HepG2 (cell line): Measurements from ENCODE around the gene VPS50. TPM values are rescaled to one million over a fixed set of nuclear protein-coding genes. Genes with fewer than 3 reads are reported as not detected.

Experiments used
- AKAP8 ChIP-seq: sonication (generic); formaldehyde crosslinking; IDR thresholded peaks from 2 replicates; pipeline ENCODE4 v1.5.1; 2020; ENCODE audit warnings: mild to moderate bottlenecking, missing genetic modification reagents
- CCAR2 ChIP-seq: fragments of 200-400 bp; formaldehyde crosslinking; optimal IDR thresholded peaks from 2 replicates; pipeline ENCODE3; 2018; ENCODE audit warnings: low read depth, mild to moderate bottlenecking, low read length, moderate library complexity
- DMAP1 ChIP-seq: IDR thresholded peaks from 2 replicates; pipeline ENCODE4 v1.6.1; 2016
- DNMT1 ChIP-seq: sonication (generic); formaldehyde crosslinking; IDR thresholded peaks from 2 replicates; pipeline ENCODE4 v1.5.1; 2020; ENCODE audit warnings: mild to moderate bottlenecking, missing genetic modification reagents
- ELF4 ChIP-seq: sonication (generic); formaldehyde crosslinking; IDR thresholded peaks from 2 replicates; pipeline ENCODE4 v1.5.0; 2020; ENCODE audit warnings: missing genetic modification reagents, mild to moderate bottlenecking, moderate library complexity, borderline replicate concordance
- GATA4 ChIP-seq: sonication (generic); IDR thresholded peaks from 2 replicates; pipeline ENCODE4 v1.6.1; 2016; ENCODE audit warnings: antibody characterized with exemption, low read depth, borderline replicate concordance
- HNRNPLL ChIP-seq: fragments of 200-400 bp; formaldehyde crosslinking; IDR thresholded peaks from 2 replicates; pipeline ENCODE4 v1.6.1; 2017; ENCODE audit warnings: mild to moderate bottlenecking, low read depth, low read length; ENCODE audit not compliant: poor library complexity, severe bottlenecking
- HOXA7 ChIP-seq: sonication (generic); formaldehyde crosslinking; IDR thresholded peaks from 2 replicates; pipeline ENCODE4 v1.8.1; 2022; ENCODE audit warnings: mild to moderate bottlenecking, missing genetic modification reagents, moderate library complexity
- MBD4 ChIP-seq: IDR thresholded peaks from 2 replicates; pipeline ENCODE4 v1.6.1; 2012; ENCODE audit warnings: low read length, inconsistent platforms, borderline replicate concordance
- NFE2 ChIP-seq: sonication (generic); formaldehyde crosslinking; IDR thresholded peaks from 2 replicates; pipeline ENCODE4 v1.4.0; 2020; ENCODE audit warnings: missing genetic modification reagents
- NFRKB ChIP-seq: fragments of 450-650 bp; IDR thresholded peaks from 2 replicates; pipeline ENCODE4 v1.6.1; 2017
- NR3C1 ChIP-seq: sonication (generic); formaldehyde crosslinking; IDR thresholded peaks from 2 replicates; pipeline ENCODE4 v1.4.0; 2020; ENCODE audit warnings: missing genetic modification reagents
- RAD51 ChIP-seq: fragments of 450-650 bp; IDR thresholded peaks from 2 replicates; pipeline ENCODE4 v1.6.1; 2016; ENCODE audit warnings: borderline replicate concordance
- TEAD3 ChIP-seq: optimal IDR thresholded peaks from 2 replicates; pipeline ENCODE3; 2016; ENCODE audit warnings: borderline replicate concordance
- ZIK1 ChIP-seq: sonication (generic); formaldehyde crosslinking; IDR thresholded peaks from 2 replicates; pipeline ENCODE4 v1.5.0; 2020; ENCODE audit warnings: mild to moderate bottlenecking, low read depth, missing genetic modification reagents, borderline replicate concordance
- ZNF782 ChIP-seq: sonication (generic); formaldehyde crosslinking; IDR thresholded peaks from 2 replicates; pipeline ENCODE4 v1.4.0; 2020; ENCODE audit warnings: missing genetic modification reagents, mild to moderate bottlenecking, borderline replicate concordance
- ZSCAN9 ChIP-seq: IDR thresholded peaks from 2 replicates; pipeline ENCODE4 v1.6.1; 2016; ENCODE audit warnings: borderline replicate concordance
- polyA plus RNA-seq, 8 experiments: library from polyadenylated mRNA; depleted of rRNA in 3 of 8; stranded (reverse) in 7 of 8; unstranded in 1 of 8; fragments of >200 nt; fragmentation: Illumina TruSeq in 4 of 8; extraction: Trizol in 4 of 8; gene quantifications; 2 replicates each; pipeline versions ENCODE4 v1.2.1 to v1.2.3, GENCODE V29; 2011 to 2016; ENCODE audit warnings: low read depth in 4 of 8, missing spikeins in 1 of 8, mixed read lengths in 1 of 8; ENCODE audit not compliant: insufficient read depth in 1 of 8
- total RNA-seq, 5 experiments: library from RNA; depleted of rRNA; stranded (reverse); fragments of >200 nt; fragmentation: Illumina TruSeq; extraction: Trizol; gene quantifications; 2 replicates each; pipeline ENCODE4 v1.2.3, GENCODE V29; 2016; ENCODE audit warnings: low read depth in 1 of 5
- TF ChIP-seq, protein P1 (sequence below): fragments of 450-650 bp; IDR thresholded peaks from 2 replicates; pipeline ENCODE4 v1.6.1; 2017
- TF ChIP-seq, protein P2 (sequence below): sonication (generic); formaldehyde crosslinking; IDR thresholded peaks from 2 replicates; pipeline ENCODE4 v1.4.0; 2020; ENCODE audit warnings: missing genetic modification reagents
- TF ChIP-seq, protein P3 (sequence below), 2 experiments: fragments of 450-650 bp in 1 of 2; sonication (generic) in 1 of 2; formaldehyde crosslinking; IDR thresholded peaks; 2 replicates each; pipeline versions ENCODE4 v1.5.0 to v1.8.0; 2020 to 2022; ENCODE audit warnings: mild to moderate bottlenecking in 1 of 2, missing genetic modification reagents in 1 of 2
- TF ChIP-seq, protein P4 (sequence below): sonication (generic); formaldehyde crosslinking; IDR thresholded peaks from 2 replicates; pipeline ENCODE4 v1.8.0; 2022; ENCODE audit warnings: missing genetic modification reagents, mild to moderate bottlenecking, inconsistent platforms, borderline replicate concordance
- TF ChIP-seq, protein P5 (sequence below): sonication (generic); formaldehyde crosslinking; IDR thresholded peaks from 2 replicates; pipeline ENCODE4 v1.4.0; 2020; ENCODE audit warnings: mild to moderate bottlenecking, missing genetic modification reagents

The VPS50 gene
- total and polyA plus RNA-seq, 2 of the 13 experiments (the other 11 are each of a cell fraction or from before 2014, with no cell fraction given), result 10.3 to 20.4 TPM

DNA sequence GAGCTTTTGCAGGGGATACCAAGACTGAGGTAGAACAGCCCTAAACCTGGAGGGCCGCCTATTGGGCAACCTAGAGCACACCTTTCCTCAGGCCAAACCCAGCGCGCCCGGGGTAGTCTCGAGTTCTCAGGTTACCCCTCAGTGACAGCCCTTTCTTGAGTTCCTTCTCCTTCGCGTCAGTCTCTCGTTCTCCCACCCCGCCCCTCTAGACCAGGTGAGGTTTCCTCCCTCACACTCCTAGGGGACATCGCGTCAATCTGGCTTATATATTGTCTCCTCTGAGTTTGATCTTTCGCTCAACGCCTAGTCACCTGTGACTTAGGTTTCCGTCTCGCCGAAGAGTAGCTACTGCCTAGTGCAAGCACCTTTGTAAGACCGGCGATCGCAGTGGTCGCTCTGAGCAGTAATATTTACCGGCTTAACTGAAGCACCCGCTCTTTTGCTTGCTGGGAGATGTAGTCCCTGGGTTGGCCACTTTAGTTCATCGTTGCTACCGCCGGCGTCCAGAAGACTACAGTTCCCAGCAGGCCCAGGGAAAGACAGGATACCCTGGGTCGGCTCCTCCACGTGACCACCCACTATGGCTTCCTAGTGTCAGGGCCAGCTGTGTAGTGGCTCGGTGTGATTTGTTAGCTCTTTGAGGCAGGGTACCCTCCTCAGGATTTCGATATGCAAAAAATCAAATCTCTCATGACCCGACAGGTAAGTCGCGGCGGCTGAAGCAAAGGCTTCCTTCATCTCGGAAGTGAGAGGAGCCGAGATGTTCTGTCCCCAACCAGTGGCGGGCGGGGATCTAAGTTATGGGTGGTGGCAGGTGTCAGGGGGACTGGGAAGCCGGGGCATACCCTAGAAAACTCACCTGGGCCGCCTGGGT is at the start of gene VPS50 (continued):
- no peak for TF ChIP-seq NFE2
- TF ChIP-seq, protein P1, sequence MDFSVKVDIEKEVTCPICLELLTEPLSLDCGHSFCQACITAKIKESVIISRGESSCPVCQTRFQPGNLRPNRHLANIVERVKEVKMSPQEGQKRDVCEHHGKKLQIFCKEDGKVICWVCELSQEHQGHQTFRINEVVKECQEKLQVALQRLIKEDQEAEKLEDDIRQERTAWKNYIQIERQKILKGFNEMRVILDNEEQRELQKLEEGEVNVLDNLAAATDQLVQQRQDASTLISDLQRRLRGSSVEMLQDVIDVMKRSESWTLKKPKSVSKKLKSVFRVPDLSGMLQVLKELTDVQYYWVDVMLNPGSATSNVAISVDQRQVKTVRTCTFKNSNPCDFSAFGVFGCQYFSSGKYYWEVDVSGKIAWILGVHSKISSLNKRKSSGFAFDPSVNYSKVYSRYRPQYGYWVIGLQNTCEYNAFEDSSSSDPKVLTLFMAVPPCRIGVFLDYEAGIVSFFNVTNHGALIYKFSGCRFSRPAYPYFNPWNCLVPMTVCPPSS, result no peak
- no peak for TF ChIP-seq NR3C1
- TF ChIP-seq TEAD3, result no peak
- no peak for TF ChIP-seq ZIK1 (CRISPR knock-in tag)
- TF ChIP-seq HOXA7 (CRISPR knock-in tag), result no peak
- TF ChIP-seq CCAR2, result no peak
- TF ChIP-seq, protein P2, sequence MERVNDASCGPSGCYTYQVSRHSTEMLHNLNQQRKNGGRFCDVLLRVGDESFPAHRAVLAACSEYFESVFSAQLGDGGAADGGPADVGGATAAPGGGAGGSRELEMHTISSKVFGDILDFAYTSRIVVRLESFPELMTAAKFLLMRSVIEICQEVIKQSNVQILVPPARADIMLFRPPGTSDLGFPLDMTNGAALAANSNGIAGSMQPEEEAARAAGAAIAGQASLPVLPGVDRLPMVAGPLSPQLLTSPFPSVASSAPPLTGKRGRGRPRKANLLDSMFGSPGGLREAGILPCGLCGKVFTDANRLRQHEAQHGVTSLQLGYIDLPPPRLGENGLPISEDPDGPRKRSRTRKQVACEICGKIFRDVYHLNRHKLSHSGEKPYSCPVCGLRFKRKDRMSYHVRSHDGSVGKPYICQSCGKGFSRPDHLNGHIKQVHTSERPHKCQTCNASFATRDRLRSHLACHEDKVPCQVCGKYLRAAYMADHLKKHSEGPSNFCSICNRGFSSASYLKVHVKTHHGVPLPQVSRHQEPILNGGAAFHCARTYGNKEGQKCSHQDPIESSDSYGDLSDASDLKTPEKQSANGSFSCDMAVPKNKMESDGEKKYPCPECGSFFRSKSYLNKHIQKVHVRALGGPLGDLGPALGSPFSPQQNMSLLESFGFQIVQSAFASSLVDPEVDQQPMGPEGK (CRISPR knock-in tag), result no peak; the same call in 1 of the 2 replicates
- no peak for TF ChIP-seq NFRKB
- no peak for TF ChIP-seq MBD4
- TF ChIP-seq DNMT1 (CRISPR knock-in tag), result no peak
- 0 out of 2 replicates have a peak, but pooled peaks have one; percentile 51 for TF ChIP-seq ELF4
- TF ChIP-seq, protein P3, sequence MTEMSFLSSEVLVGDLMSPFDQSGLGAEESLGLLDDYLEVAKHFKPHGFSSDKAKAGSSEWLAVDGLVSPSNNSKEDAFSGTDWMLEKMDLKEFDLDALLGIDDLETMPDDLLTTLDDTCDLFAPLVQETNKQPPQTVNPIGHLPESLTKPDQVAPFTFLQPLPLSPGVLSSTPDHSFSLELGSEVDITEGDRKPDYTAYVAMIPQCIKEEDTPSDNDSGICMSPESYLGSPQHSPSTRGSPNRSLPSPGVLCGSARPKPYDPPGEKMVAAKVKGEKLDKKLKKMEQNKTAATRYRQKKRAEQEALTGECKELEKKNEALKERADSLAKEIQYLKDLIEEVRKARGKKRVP (CRISPR knock-in tag; IDR thresholded peaks at IDR 0.05), result no peak
- TF ChIP-seq ZNF782, result peak; percentile 80; the same call in 1 of the 2 replicates
- TF ChIP-seq HNRNPLL, result no peak
- TF ChIP-seq DMAP1 (CRISPR knock-in tag), result peak; percentile 20; the same call in 1 of the 2 replicates
- TF ChIP-seq GATA4, result 0 out of 2 replicates have a peak, but pooled peaks have one; percentile 31
- no peak for TF ChIP-seq AKAP8 (CRISPR knock-in tag)
- TF ChIP-seq RAD51, result peak; percentile 91
- TF ChIP-seq, protein P4, sequence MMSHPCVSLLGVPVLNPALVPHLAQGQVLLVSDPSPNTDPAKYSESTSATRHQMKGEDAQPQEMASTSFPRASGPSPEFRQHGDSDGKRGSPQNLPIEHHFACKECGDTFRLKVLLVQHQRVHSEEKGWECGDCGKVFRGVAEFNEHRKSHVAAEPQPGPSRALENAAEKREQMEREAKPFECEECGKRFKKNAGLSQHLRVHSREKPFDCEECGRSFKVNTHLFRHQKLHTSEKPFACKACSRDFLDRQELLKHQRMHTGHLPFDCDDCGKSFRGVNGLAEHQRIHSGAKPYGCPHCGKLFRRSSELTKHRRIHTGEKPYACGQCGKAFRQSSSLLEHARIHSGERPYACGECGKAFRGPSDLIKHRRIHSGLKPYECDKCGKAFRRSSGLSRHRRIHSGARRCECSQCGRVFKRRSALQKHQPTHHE (CRISPR knock-in tag), result no peak
- TF ChIP-seq ZSCAN9 (CRISPR knock-in tag), result no peak
- TF ChIP-seq, protein P5, sequence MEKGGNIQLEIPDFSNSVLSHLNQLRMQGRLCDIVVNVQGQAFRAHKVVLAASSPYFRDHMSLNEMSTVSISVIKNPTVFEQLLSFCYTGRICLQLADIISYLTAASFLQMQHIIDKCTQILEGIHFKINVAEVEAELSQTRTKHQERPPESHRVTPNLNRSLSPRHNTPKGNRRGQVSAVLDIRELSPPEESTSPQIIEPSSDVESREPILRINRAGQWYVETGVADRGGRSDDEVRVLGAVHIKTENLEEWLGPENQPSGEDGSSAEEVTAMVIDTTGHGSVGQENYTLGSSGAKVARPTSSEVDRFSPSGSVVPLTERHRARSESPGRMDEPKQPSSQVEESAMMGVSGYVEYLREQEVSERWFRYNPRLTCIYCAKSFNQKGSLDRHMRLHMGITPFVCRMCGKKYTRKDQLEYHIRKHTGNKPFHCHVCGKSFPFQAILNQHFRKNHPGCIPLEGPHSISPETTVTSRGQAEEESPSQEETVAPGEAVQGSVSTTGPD (CRISPR knock-in tag), result no peak
